Mesenteric fat pad (tissue), 1 donor: ENCODE data around the gene CDH2. TPM values are rescaled to one million over a fixed set of nuclear protein-coding genes. Genes with fewer than 3 reads are reported as not detected.

ENCODE experiments used
- DNase-seq: peaks from one replicate; pipeline ENCODE4 v3.0.0-alpha.2; 2020; ENCODE audit warnings: low spot score
- total RNA-seq: library from RNA; stranded (reverse); fragmentation: NEBNext Ultra II Directional; extraction: Animal tissue kit (Norgen Biotek cat#: 25700); gene quantifications from one replicate; pipeline ENCODE4 v1.2.1, GENCODE V29; 2021
- donor health status: DM: yes; HTN: yes; CAD: no.

Gene CDH2
- total RNA-seq, 1 donor from 2014 or later = 0.71 TPM

- DNase-seq = no peak
Measured at GRCh38 chr18:28088477-28088876, 88.5 kb downstream of the CDH2 start.

GRCh38 chr18:28086670-28087552 is 90.0 kb downstream of the CDH2 start:
- DNase-seq = no peak

GRCh38 chr18:28081516-28081915 is 95.4 kb downstream of the CDH2 start:
- DNase-seq = no peak

GRCh38 chr18:28080876-28081300 is 96.0 kb downstream of the CDH2 start:
- DNase-seq = no peak

GRCh38 chr18:28079883-28080282 is 97.0 kb downstream of the CDH2 start:
- DNase-seq = no peak

GRCh38 chr18:28078849-28079248 is 98.1 kb downstream of the CDH2 start:
- DNase-seq = no peak

GRCh38 chr18:28078298-28078697 is 98.6 kb downstream of the CDH2 start:
- no peak for DNase-seq

- DNase-seq = no peak
Measured at GRCh38 chr18:28075501-28075900, 101.4 kb downstream of the CDH2 start.

- no peak for DNase-seq
Measured at GRCh38 chr18:28074076-28074475, 102.9 kb downstream of the CDH2 start.

- DNase-seq = no peak
Measured at GRCh38 chr18:28073658-28074057, 103.3 kb downstream of the CDH2 start.

- DNase-seq = no peak
Measured at GRCh38 chr18:28071199-28071598, 105.7 kb downstream of the CDH2 start.

GRCh38 chr18:28068207-28068606 is 108.7 kb downstream of the CDH2 start:
- DNase-seq = no peak

GRCh38 chr18:28067346-28067745 is 109.6 kb downstream of the CDH2 start:
- DNase-seq = no peak

- no peak for DNase-seq
Measured at GRCh38 chr18:28065793-28066186, 111.1 kb downstream of the CDH2 start.

- DNase-seq = no peak
Measured at GRCh38 chr18:28065031-28065792, 111.7 kb downstream of the CDH2 start.

GRCh38 chr18:28063926-28064325 is 113.0 kb downstream of the CDH2 start:
- no peak for DNase-seq

GRCh38 chr18:28063271-28063761 is 113.6 kb downstream of the CDH2 start:
- no peak for DNase-seq

- DNase-seq = no peak
Measured at GRCh38 chr18:28062443-28062842, 114.5 kb downstream of the CDH2 start.

- no peak for DNase-seq
Measured at GRCh38 chr18:28059861-28060260, 117.1 kb downstream of the CDH2 start.

GRCh38 chr18:28050545-28050944 is 126.4 kb downstream of the CDH2 start:
- no peak for DNase-seq

GRCh38 chr18:28048612-28049011 is 128.3 kb downstream of the CDH2 start:
- DNase-seq = no peak

- no peak for DNase-seq
Measured at GRCh38 chr18:28045880-28046279, 131.1 kb downstream of the CDH2 start.
